ENCODE results near the gene STMP1. TPM values are rescaled to one million over a fixed set of nuclear protein-coding genes. Genes with fewer than 3 reads are reported as not detected.

Gene STMP1
- polyA plus RNA-seq, 1 donor (not counting 4 experiments of a cell fraction or from before 2014, with no cell fraction given) = 30.5 TPM

DNA sequence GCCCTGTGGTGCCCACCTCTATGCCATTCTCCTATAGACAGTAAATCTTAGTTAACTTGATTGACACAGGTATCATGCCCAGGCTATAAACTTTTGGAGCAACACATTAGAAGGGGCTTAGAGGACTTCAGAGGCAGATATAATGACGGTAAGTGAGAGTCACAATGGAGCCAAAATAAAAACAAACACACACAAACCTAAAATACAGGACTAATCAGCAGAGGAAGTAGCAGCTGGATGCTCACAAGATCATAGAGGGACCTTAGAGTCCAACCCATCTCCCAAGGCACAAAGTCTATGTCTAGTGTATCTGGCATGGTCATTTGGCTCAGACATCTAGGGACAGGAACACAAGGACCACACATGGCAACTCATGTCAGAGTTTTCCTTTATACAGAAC is 53.4 kb downstream of the STMP1 start:
- Histone ChIP-seq H3K36me3 (ENCODE audit: control insufficient read depth in 2 of 2, extremely low read depth in 1 of 2, insufficient read depth in 2 of 2, low read length in 2 of 2) (no peaks in the 10 kb centered on the region), H3K27ac (ENCODE audit: control insufficient read depth, insufficient read depth, low read length) (no peak overlapping the region), H3K9me3 (ENCODE audit: control insufficient read depth, low read depth, low read length) (no peaks in the 10 kb centered on the region), H4K20me1 (ENCODE audit: control insufficient read depth, extremely low read depth, insufficient read depth, low read length) (no peaks in the 10 kb centered on the region), H3K9ac (ENCODE audit: control insufficient read depth, extremely low read depth, insufficient read depth, low read length) (no peak overlapping the region), H3K4me2 (ENCODE audit: control insufficient read depth, extremely low read depth, insufficient read depth, low read depth, low read length) (no peak overlapping the region), H3K9me1 (ENCODE audit: control insufficient read depth, extremely low read depth, insufficient read depth, low read length) (no peaks in the 10 kb centered on the region), H3K79me2 (ENCODE audit: control insufficient read depth, insufficient read depth, low read length) (no peaks in the 10 kb centered on the region), H2AFZ (ENCODE audit: control insufficient read depth, low read length) (no peak overlapping the region), H3K27me3 (ENCODE audit: control insufficient read depth, extremely low read depth, insufficient read depth, low read length) (no peaks in the 10 kb centered on the region), H3K4me3 (ENCODE audit: control insufficient read depth in 2 of 3, extremely low read depth in 1 of 3, insufficient read depth in 2 of 3, low read depth in 1 of 3, low read length in 3 of 3) (no peak overlapping the region), H3K4me1 (ENCODE audit: control insufficient read depth, extremely low read depth, insufficient read depth, low read length) (peaks cover 24% of the 10 kb centered on the region)
- dilution Hi-C loops (cut with MboI; ENCODE audit: extremely low pct_ligation_motif_present, low sequenced_read_pairs) = no loop called here
- TF ChIP-seq EZH2 (IDR thresholded peaks at IDR 0.05; ENCODE audit: low read length) = no peak
- TF ChIP-seq, protein P1, sequence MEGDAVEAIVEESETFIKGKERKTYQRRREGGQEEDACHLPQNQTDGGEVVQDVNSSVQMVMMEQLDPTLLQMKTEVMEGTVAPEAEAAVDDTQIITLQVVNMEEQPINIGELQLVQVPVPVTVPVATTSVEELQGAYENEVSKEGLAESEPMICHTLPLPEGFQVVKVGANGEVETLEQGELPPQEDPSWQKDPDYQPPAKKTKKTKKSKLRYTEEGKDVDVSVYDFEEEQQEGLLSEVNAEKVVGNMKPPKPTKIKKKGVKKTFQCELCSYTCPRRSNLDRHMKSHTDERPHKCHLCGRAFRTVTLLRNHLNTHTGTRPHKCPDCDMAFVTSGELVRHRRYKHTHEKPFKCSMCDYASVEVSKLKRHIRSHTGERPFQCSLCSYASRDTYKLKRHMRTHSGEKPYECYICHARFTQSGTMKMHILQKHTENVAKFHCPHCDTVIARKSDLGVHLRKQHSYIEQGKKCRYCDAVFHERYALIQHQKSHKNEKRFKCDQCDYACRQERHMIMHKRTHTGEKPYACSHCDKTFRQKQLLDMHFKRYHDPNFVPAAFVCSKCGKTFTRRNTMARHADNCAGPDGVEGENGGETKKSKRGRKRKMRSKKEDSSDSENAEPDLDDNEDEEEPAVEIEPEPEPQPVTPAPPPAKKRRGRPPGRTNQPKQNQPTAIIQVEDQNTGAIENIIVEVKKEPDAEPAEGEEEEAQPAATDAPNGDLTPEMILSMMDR (optimal IDR thresholded peaks at IDR 0.05 in 1 of 3, IDR thresholded peaks at IDR 0.05 in 1 of 3, conservative IDR thresholded peaks at IDR 0.05 in 1 of 3; ENCODE audit: extremely low read depth in 1 of 3, insufficient read depth in 2 of 3, low read length in 3 of 3) = no peak
- no peak for DNase-seq (ENCODE audit: low read depth, low spot score)
- FAIRE-seq = no peak

DNA sequence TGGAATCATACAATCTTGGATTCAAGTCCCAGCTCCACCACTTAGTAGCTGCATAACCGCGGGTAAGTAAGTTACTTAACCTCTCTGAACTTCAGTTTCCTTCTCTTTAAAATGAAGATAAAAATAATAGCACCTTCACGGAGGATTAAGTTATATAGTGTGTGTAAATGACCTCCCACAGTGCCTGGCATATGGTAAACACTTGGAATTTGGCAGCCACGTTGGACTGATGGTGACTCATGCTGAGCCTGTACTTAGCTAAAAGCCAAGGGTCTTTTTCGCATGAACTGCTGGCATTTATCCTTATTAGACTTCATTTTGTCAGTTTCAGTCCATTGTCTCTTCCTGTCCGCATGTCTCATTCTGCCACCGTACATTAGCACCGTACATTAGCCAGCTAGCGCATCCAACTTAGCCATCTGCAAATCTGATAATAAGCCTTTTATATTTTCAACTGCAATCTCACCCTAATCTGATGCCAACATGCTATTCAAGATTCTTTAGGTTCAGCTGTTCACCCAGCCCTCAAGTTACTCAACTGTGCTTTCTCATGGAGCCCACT is 54.4 kb downstream of the STMP1 start:
- peaks cover 24% of the 10 kb centered on the region for H3K4me1 ChIP-seq (ENCODE audit: control insufficient read depth, extremely low read depth, insufficient read depth, low read length)
- no peaks in the 10 kb centered on the region for H3K9me3 ChIP-seq (ENCODE audit: control insufficient read depth, low read depth, low read length)
- no peaks in the 10 kb centered on the region for H3K9me1 ChIP-seq (ENCODE audit: control insufficient read depth, extremely low read depth, insufficient read depth, low read length)
- H2AFZ ChIP-seq (ENCODE audit: control insufficient read depth, low read length) = peak overlapping the region; percentile 12
- no peak overlapping the region for H3K9ac ChIP-seq (ENCODE audit: control insufficient read depth, extremely low read depth, insufficient read depth, low read length)
- DNase-seq (ENCODE audit: low read depth, low spot score) (no peak), FAIRE-seq (peak; percentile 78)
- H4K20me1 ChIP-seq (ENCODE audit: control insufficient read depth, extremely low read depth, insufficient read depth, low read length) = no peaks in the 10 kb centered on the region
- H3K4me3 ChIP-seq (ENCODE audit: control insufficient read depth in 2 of 3, extremely low read depth in 1 of 3, insufficient read depth in 2 of 3, low read depth in 1 of 3, low read length in 3 of 3) = no peak overlapping the region
- H3K27ac ChIP-seq (ENCODE audit: control insufficient read depth, insufficient read depth, low read length) = no peak overlapping the region
- H3K79me2 ChIP-seq (ENCODE audit: control insufficient read depth, insufficient read depth, low read length) = no peaks in the 10 kb centered on the region
- no peaks in the 10 kb centered on the region for H3K27me3 ChIP-seq (ENCODE audit: control insufficient read depth, extremely low read depth, insufficient read depth, low read length)
- dilution Hi-C loops (cut with MboI; ENCODE audit: extremely low pct_ligation_motif_present, low sequenced_read_pairs) = no loop called here
- TF ChIP-seq, protein P1 (optimal IDR thresholded peaks at IDR 0.05 in 1 of 3, IDR thresholded peaks at IDR 0.05 in 1 of 3, conservative IDR thresholded peaks at IDR 0.05 in 1 of 3; ENCODE audit: extremely low read depth in 1 of 3, insufficient read depth in 2 of 3, low read length in 3 of 3) = no peak
- no peak for TF ChIP-seq EZH2 (IDR thresholded peaks at IDR 0.05; ENCODE audit: low read length)
- H3K4me2 ChIP-seq (ENCODE audit: control insufficient read depth, extremely low read depth, insufficient read depth, low read depth, low read length) = peak overlapping the region; percentile 47
- no peaks in the 10 kb centered on the region for H3K36me3 ChIP-seq (ENCODE audit: control insufficient read depth in 2 of 2, extremely low read depth in 1 of 2, insufficient read depth in 2 of 2, low read length in 2 of 2)

Measured in keratinocyte (primary cell).